Kidney (tissue), 14 donors: ENCODE measurements around the gene ICAM3. TPM values are rescaled to one million over a fixed set of nuclear protein-coding genes. Genes with fewer than 3 reads are reported as not detected.

Experiments used
- DNase-seq, 5 donors: peaks; one replicate each; pipeline ENCODE4 v3.0.0-alpha.2; 2013 to 2020
- FAIRE-seq: peaks from 2 replicates; lab custom pipeline; 2012; peaks lifted over from hg19 to GRCh38; lab: Jason Lieb, UNC
- H3K27ac ChIP-seq, 2 donors: one replicate each; pipeline ENCODE4 v1.7.0; 2013; ENCODE audit warnings: low read depth in 2 of 2, low read length in 2 of 2, inconsistent platforms in 1 of 2
- H3K27me3 ChIP-seq: one replicate; pipeline ENCODE4 v1.7.1; 2013; ENCODE audit warnings: low read length, inconsistent platforms; ENCODE audit not compliant: control insufficient read depth, insufficient read depth
- H3K36me3 ChIP-seq, 3 donors: one replicate each; pipeline versions ENCODE4 v1.7.0 to v1.7.1; 2013; ENCODE audit warnings: low read length in 3 of 3, control low read depth in 1 of 3, inconsistent platforms in 1 of 3; ENCODE audit not compliant: insufficient read depth in 3 of 3, control insufficient read depth in 2 of 3
- H3K4me1 ChIP-seq, 3 donors: one replicate each; pipeline versions ENCODE4 v1.7.0 to v1.7.1; 2013; ENCODE audit warnings: low read length in 3 of 3, inconsistent platforms in 1 of 3, low read depth in 1 of 3; ENCODE audit not compliant: control insufficient read depth in 2 of 3, insufficient read depth in 2 of 3
- H3K4me3 ChIP-seq, 3 donors: one replicate each; pipeline versions ENCODE4 v1.7.0 to v1.8.1; 2013; ENCODE audit warnings: low read length in 3 of 3, control low read depth in 1 of 3, inconsistent platforms in 1 of 3
- H3K9ac ChIP-seq, 3 donors: one replicate each; pipeline versions ENCODE4 v1.7.0 to v1.7.1; 2013; ENCODE audit warnings: low read length in 3 of 3, control low read depth in 1 of 3, inconsistent platforms in 1 of 3
- H3K9me3 ChIP-seq, 3 donors: one replicate each; pipeline versions ENCODE4 v1.7.0 to v1.7.1; 2013; ENCODE audit warnings: low read length in 3 of 3, control low read depth in 1 of 3, inconsistent platforms in 1 of 3; ENCODE audit not compliant: control insufficient read depth in 2 of 3, insufficient read depth in 1 of 3
- CTCF ChIP-seq: IDR thresholded peaks from 3 replicates; pipeline ENCODE4 v1.5.1; 2012; ENCODE audit warnings: mild to moderate bottlenecking, moderate library complexity, borderline replicate concordance; ENCODE audit not compliant: insufficient read depth; ENCODE audit errors: extremely low read depth
- intact Hi-C: fragments of 100-400 bp; cut with DNase I; formaldehyde crosslinking; loops from one replicate; pipeline ENCODE4 v1.11.1; 2022
- polyA plus RNA-seq: library from polyadenylated mRNA; stranded (reverse); fragments of 350-450 nt; fragmentation: Illumina TruSeq; extraction: RNeasy Lipid Tissue Mini Kit (QIAGEN cat#74804); gene quantifications from one replicate; pipeline ENCODE4 v1.2.3, GENCODE V29; 2014; ENCODE audit warnings: low read depth, low replicate concordance; ENCODE audit not compliant: insufficient read depth
- total RNA-seq: library from RNA; stranded (reverse); fragmentation: NEBNext Ultra II Directional; extraction: Animal tissue kit (Norgen Biotek cat#: 25700); gene quantifications from one replicate; pipeline ENCODE4 v1.2.1, GENCODE V29; 2021
- donor health status: control.
- donor health status: control.
- donor health status: control.
- donor health status: control.
- donor health status: control.
- donor health status: DM: yes; HTN: yes; CAD: no.
- donor health status: Normal renal cell carcinoma (clear cell type).

The ICAM3 gene
- total and polyA plus RNA-seq, 2 donors from 2014 or later, result 17.4 to 21.8 TPM

- no peak for TF ChIP-seq CTCF
- DNase-seq (peak in 2 of 5 donors; percentile 71 to 79), FAIRE-seq (no peak)
- H3K27ac ChIP-seq, result no peak overlapping the region
- no peaks in the 10 kb centered on the region for H3K9me3 ChIP-seq
- H3K27me3 ChIP-seq, result no peaks in the 10 kb centered on the region
- H3K4me1 ChIP-seq, result peaks cover 0 to 2% (median 0%) of the 10 kb centered on the region in 3 donors
- H3K9ac ChIP-seq, result no peak overlapping the region
- peaks cover 2 to 10% (median 5%) of the 10 kb centered on the region in 3 donors for H3K36me3 ChIP-seq
- intact Hi-C loops, result no loop called here
- no peak overlapping the region for H3K4me3 ChIP-seq
Observed at GRCh38 chr19:10316229-10317044, 23.0 kb downstream of the ICAM3 start.

DNA sequence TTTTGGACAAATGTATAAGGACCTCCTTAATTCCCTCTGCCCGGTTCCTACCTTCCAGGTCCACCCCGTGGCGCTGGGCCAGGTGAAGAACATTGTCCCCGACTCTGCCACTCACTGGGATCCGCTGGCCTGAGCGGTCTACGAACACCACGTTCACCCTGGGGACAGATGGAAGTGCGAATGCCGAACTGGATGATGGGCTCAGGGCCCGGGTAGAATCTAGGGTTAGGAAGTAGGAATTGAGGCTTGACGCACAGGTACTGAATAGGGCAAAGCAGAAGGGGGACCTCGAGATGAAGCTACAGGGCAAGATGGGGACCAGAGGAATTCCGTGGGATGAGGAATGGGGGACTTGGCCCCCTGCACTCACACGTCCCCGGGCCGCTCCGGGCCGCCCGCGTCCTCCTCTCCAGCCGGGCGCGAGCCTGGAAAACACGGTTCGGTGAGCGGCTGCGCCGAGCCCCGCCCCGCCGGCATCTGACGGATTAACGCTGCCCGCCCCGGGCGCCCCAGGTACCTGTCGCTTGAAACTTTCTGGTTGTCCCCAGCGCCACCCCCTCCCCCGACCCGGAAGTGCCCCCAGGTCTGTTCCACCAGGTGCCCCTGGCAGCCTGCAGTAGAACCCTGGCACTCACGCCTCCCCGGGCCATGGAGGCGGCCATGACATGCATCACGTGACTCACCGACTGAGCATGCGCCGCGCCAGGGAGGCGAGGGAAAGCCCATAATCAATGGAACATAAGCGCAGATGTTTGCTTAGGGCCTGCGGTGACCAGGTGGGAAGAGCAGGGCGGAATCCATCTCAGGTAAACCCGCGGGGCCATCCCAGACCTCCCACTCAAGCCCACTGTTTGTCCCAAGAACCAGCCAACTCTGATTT, 23.8 kb downstream of the ICAM3 start, which contains the start of gene FDX2:
Gene FDX2, minus strand, starts transcription at position 681 of the 880 bp plus-strand sequence. Its CDS starts 19 bp downstream, at position 662.
- H3K36me3 ChIP-seq, result peaks cover 2 to 7% (median 5%) of the 10 kb centered on the region in 3 donors
- H3K4me1 ChIP-seq, result peaks cover 0 to 2% (median 0%) of the 10 kb centered on the region in 3 donors
- no peak for TF ChIP-seq CTCF
- DNase-seq (peak; percentile 86 to 95 (median 88)), FAIRE-seq (no peak)
- H3K4me3 ChIP-seq, result peak within 1 kb of the TSS; percentile 72 to 91 (median 84)
- H3K27me3 ChIP-seq, result no peaks in the 10 kb centered on the region
- H3K27ac ChIP-seq, result peak within 1 kb of the TSS in 1 of 2 donors; percentile 26
- intact Hi-C loops, result no loop called here
- H3K9me3 ChIP-seq, result no peaks in the 10 kb centered on the region
- H3K9ac ChIP-seq, result peak within 1 kb of the TSS; percentile 63 to 87 (median 78)

DNA sequence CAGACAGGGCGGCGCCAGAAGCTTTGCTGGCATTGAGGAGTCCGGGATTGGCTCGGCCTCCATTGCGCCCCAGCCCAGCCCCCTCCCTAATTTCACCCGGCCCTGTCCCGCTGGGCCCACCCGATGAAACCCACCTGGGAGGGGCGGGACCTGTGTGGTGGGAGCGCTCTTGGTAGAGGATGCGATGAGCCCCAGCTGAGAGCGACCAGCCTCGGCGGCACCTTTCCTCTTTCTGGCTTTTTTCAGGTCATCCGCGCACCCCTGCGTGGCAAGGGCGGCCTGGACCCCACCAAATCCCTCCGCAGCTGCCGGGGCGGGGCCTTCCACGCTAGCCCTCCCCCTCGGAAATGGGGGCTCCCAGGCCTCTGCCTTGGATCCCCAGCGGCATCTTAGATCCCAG, 30.0 kb downstream of the ICAM3 start, which contains the start of gene ZGLP1:
Gene ZGLP1, minus strand, starts transcription at position 393 of the 400 bp plus-strand sequence.
- FAIRE-seq (no peak), DNase-seq (no peak)
- no peaks in the 10 kb centered on the region for H3K27me3 ChIP-seq
- H3K4me1 ChIP-seq, result no peaks in the 10 kb centered on the region
- H3K27ac ChIP-seq, result no peak within 1 kb of the TSS
- no peak for TF ChIP-seq CTCF
- no peaks in the 10 kb centered on the region for H3K36me3 ChIP-seq
- no peaks in the 10 kb centered on the region for H3K9me3 ChIP-seq
- no peak within 1 kb of the TSS for H3K4me3 ChIP-seq
- intact Hi-C loops, result no loop called here
- no peak within 1 kb of the TSS for H3K9ac ChIP-seq
